ENCODE data around the gene CYB561A3. TPM values are rescaled to one million over a fixed set of nuclear protein-coding genes. Genes with fewer than 3 reads are reported as not detected.

CYB561A3 gene
- total RNA-seq, 1 experiment from 2014 or later: 80.3 TPM

GRCh38 chr11:61310749-61311148, 50.9 kb downstream of the CYB561A3 start:
- DNase-seq (ENCODE audit: low read depth, low spot score): no peak
- POLR2A ChIA-PET: no interaction called here
- Histone ChIP-seq H3K36me3 (ENCODE audit: control insufficient read depth, insufficient read depth, low read length) (peaks cover 57% of the 10 kb centered on the region), H3K27me3 (ENCODE audit: control insufficient read depth, insufficient read depth, low read length) (no peaks in the 10 kb centered on the region), H3K4me3 (ENCODE audit: low read depth in 2 of 2, low read length in 2 of 2) (no peak overlapping the region), H3K4me1 (ENCODE audit: control insufficient read depth, insufficient read depth, low read length) (no peaks in the 10 kb centered on the region), H3K9me3 (ENCODE audit: control insufficient read depth, insufficient read depth, low read depth, low read length) (no peaks in the 10 kb centered on the region), H3K27ac (ENCODE audit: low read length) (no peak overlapping the region)
- no peak for ATAC-seq
- TF ChIP-seq SIN3A (IDR thresholded peaks at IDR 0.05; ENCODE audit: borderline replicate concordance, insufficient read depth, low read depth, low read length) (no peak), REST (IDR thresholded peaks at IDR 0.05; ENCODE audit: insufficient read depth in 1 of 2, low read depth in 2 of 2, low read length in 1 of 2) (no peak), POLR2AphosphoS5 (IDR thresholded peaks at IDR 0.05; ENCODE audit: low read depth, low read length) (no peak)
- BruUV-seq (replicated peaks): no TSS peak
- intact Hi-C loops (cut with micrococcal nuclease; ENCODE audit: unreplicated experiment) (no loop called here), in situ Hi-C loops (cut with HindIII; ENCODE audit: low pct_unique_long_range_greater_than_20kb, low sequenced_read_pairs) (no loop called here)
- CTCF ChIA-PET: interaction anchor here (0.8 kb wide), 1 partner anchor 75 kb away, joined by 3 read pairs; no protein-coding TSS in a partner anchor

GRCh38 chr11:61309739-61310138, 51.9 kb downstream of the CYB561A3 start:
- Histone ChIP-seq H3K4me3 (ENCODE audit: low read depth in 2 of 2, low read length in 2 of 2) (no peak overlapping the region), H3K36me3 (ENCODE audit: control insufficient read depth, insufficient read depth, low read length) (peaks cover 52% of the 10 kb centered on the region), H3K4me1 (ENCODE audit: control insufficient read depth, insufficient read depth, low read length) (no peaks in the 10 kb centered on the region), H3K9me3 (ENCODE audit: control insufficient read depth, insufficient read depth, low read depth, low read length) (no peaks in the 10 kb centered on the region), H3K27me3 (ENCODE audit: control insufficient read depth, insufficient read depth, low read length) (no peaks in the 10 kb centered on the region), H3K27ac (ENCODE audit: low read length) (no peak overlapping the region)
- intact Hi-C loops (cut with micrococcal nuclease; ENCODE audit: unreplicated experiment) (no loop called here), in situ Hi-C loops (cut with HindIII; ENCODE audit: low pct_unique_long_range_greater_than_20kb, low sequenced_read_pairs) (no loop called here)
- ATAC-seq: no peak
- DNase-seq (ENCODE audit: low read depth, low spot score): no peak
- no peak for TF ChIP-seq TCF7L2 (IDR thresholded peaks at IDR 0.05; ENCODE audit: low read depth, low read length)
- no peak for TF ChIP-seq POLR2AphosphoS5 (IDR thresholded peaks at IDR 0.05; ENCODE audit: low read depth, low read length)
- TF ChIP-seq SIN3A (IDR thresholded peaks at IDR 0.05; ENCODE audit: borderline replicate concordance, insufficient read depth, low read depth, low read length): no peak
- TF ChIP-seq CTCF (IDR thresholded peaks at IDR 0.05): no peak
- TF ChIP-seq REST (IDR thresholded peaks at IDR 0.05; ENCODE audit: insufficient read depth in 1 of 2, low read depth in 2 of 2, low read length in 1 of 2): no peak
- ChIA-PET CTCF (no interaction called here), POLR2A (no interaction called here)
- no TSS peak for BruUV-seq (replicated peaks)
